GM21367 (cell line): ENCODE results near the gene IDH1.
"Not testable (repeated sequence)": the region's sequence is repeated elsewhere in the genome, so short reads cannot be mapped to it uniquely, and the experiment has no call there.

Experiments used
- ATAC-seq: cut with Tn5 transposase; IDR thresholded peaks from one replicate; pipeline ENCODE4 v1.9.1; 2021; ENCODE audit not compliant: unreplicated experiment

The IDH1 gene

DNA sequence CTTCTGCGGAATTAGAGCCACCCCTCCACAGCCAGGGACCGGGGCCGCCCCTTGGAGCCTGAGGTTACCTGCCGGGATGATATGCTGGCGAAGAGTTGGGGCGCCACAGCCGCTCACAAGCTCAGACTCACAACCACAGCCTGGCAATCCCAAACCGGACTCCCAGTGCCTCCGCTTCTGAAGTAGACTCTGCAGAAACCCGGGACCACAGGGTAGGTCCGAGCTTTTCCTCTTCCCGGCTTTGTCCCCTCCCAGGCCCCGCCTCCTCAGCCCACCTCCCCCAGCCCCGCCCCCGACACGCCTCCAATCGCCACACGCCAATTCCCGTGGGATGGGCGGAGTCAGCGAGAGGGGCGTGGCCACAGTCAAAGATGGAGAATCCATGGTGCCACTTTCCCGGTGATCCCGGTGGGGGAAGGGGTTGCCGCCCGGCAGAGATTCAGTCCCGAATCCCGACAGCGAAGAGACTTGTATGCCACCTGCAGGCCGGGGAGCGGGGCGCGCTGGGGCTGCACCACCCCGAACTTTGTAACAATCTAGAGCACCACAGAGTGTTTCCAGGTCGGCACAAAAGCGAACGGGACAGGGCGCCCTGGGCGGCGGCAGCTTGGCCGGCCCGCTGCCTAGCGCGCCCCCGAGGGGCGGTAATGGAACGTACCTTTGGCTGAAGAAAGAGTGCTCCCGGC lies at the start of gene IDH1:
Gene IDH1, minus strand, starts transcription at position 201 of the 686 bp plus-strand sequence. CDS start 3,520 bp downstream, outside the sequence.
- ATAC-seq: peak; percentile 78

DNA sequence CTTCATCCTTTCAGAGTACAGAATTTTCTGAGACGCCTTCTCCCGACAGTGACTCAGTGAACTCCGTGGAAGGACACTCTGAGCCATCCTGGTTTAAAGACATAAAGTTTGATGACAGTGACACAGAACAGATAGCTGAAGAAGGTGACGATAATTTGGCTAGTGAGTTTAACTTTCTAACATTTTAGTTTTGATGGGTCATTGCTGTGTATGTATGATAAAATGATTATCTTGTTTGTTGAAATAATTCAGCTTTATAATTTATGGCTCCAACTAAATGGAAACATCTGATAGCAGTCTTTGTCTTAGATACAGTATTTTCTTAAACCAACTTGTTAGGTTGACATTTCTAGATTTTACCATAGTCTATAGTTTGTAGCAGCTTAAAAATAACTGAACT lies 49.3 kb upstream of the IDH1 start:
- no peak for ATAC-seq

DNA sequence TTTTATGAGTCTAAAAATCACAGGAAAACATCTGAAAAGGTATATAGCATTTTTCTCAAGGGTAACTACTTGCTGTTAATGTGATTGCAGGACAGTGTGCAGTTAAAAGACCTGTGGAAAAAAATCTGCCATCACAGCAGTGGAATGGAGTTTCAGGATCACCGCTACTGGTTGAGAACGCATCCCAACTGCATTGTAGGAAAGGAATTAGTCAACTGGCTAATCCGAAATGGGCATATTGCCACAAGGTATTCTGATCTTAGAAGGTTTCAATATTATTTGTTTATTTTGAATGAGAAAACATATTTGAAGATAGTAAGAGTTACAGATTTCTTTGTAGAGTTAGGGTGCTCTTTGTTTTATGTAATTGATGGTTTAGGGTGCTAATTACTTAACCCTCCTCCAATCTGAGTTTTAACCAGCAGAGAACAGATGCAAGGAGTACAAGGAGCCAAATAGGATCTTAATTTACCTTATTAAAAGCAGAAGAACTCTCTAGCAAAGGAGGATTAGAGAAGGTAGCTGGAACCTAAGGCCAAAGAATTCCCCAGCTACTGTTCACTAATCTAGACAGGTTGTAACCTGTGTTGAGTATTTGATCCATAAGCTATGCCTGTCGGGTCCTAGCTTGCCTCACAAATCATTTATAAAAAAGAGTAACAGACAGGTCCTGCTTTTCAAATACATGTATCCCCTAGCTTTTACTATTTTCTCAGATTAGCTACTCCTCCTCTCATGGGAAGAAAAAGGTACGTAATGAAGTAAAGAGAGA lies 46.2 kb upstream of the IDH1 start:
- no peak for ATAC-seq

DNA sequence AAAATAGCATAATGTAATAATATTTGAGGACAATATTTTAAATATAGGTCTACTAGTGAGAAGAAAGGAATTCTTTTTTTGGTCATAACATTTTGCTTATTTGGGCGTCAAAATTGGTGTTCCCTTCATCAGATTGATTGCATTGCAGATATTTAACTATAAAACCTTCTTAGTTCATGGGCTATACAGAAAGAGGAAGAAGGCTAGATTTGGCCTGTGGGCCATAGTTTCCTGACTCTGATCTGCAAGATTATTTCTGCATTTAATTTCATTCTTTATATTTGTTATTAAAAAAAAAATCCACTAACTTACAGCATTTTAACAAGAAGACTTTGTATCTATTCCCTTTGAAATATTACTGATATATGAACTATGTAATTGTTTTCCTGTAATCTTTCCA lies 43.1 kb upstream of the IDH1 start:
- no peak for ATAC-seq

GRCh38 chr2:208296610-208297009 lies 41.7 kb upstream of the IDH1 start:
- ATAC-seq: no peak

DNA sequence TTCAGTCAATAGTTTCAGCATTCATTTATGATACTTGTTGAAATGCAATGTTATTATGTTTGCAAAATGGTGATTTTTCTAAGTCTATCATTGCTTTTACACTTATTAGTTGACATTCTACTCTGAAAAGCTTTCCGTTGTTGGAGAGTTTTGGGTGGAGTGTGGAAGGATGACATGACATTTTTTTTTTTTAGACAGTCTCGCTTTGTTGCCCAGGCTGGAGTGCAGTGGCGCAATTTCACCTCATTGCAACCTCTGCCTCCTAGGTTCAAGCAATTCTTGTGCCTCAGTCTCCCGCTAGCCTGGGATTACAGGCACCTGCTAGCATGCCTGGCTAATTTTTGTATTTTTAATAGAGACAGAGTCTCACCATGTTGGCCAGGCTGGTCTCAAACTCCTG lies 41.0 kb upstream of the IDH1 start:
- ATAC-seq: no peak

DNA sequence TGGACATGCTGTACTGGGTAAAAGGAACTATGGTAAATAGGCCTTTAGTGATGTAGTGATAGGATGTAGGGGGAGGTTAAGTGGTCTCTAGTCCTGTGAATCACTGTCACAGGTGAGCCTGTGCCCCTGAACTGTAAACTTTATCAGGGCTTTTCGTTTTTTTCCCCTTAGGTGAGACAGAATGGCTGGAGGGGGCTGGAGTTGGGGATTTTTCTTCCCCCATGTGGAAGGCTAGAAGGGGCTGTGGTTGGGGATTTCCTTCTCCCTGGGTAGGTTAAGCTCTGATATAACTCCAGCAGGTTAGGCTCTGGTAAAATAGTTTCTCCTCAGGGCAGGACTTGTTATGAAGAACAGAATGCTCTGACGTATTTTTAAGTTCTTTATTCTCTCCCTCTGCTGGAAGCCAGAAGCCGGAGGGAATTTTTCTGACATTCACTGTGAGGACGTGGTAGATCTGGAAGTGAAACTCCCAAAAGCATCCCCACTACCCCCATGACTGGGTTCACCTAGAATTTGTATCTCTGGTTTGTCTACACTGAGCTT lies 39.7 kb upstream of the IDH1 start:
- ATAC-seq: no peak

DNA sequence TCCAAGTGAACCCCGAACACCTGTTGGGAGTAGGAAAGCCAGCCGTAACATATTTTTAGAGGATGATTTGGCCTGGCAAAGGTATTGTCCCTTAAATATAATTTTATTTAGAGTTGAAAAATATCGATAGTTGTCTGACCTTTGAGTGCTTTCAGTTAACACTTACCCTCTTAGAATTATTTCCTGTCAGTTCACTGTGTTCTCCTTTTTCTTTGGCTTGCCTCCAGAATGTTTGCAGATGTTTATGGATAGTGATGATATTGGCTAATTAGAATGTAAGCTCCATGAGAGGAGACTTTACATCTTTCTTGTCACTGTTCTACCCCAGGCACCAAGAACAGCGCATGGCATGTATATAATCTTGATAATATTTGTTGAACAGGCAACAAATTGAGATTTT lies 31.0 kb upstream of the IDH1 start:
- no peak for ATAC-seq

- ATAC-seq: no peak
Measured at GRCh38 chr2:208280933-208281332, 26.1 kb upstream of the IDH1 start.

GRCh38 chr2:208280234-208280633 lies 25.4 kb upstream of the IDH1 start:
- ATAC-seq: no peak

DNA sequence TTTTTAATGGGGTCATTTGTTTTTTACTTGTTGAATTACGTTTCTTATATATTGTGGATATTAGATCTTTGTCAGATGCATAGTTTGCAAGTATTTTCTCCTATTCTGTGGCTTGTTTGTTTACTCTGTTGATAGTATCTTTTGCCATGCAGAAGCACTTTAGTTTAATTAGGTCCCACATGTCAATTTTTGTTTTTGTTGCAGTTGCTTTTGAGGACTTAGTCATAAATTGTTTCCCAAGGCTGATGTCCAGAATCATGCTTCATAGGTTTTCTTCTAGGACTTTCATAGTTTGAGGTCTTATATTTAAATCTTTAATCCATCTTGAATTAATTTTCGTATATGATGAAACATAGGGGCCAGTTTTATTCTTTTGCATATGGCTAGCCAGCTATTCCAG lies 24.4 kb upstream of the IDH1 start:
- ATAC-seq: no peak

GRCh38 chr2:208278549-208278948 lies 23.7 kb upstream of the IDH1 start:
- no peak for ATAC-seq

GRCh38 chr2:208274748-208275147 lies 19.9 kb upstream of the IDH1 start:
- no peak for ATAC-seq

- no peak for ATAC-seq
Measured at GRCh38 chr2:208269091-208269490, 14.2 kb upstream of the IDH1 start.

DNA sequence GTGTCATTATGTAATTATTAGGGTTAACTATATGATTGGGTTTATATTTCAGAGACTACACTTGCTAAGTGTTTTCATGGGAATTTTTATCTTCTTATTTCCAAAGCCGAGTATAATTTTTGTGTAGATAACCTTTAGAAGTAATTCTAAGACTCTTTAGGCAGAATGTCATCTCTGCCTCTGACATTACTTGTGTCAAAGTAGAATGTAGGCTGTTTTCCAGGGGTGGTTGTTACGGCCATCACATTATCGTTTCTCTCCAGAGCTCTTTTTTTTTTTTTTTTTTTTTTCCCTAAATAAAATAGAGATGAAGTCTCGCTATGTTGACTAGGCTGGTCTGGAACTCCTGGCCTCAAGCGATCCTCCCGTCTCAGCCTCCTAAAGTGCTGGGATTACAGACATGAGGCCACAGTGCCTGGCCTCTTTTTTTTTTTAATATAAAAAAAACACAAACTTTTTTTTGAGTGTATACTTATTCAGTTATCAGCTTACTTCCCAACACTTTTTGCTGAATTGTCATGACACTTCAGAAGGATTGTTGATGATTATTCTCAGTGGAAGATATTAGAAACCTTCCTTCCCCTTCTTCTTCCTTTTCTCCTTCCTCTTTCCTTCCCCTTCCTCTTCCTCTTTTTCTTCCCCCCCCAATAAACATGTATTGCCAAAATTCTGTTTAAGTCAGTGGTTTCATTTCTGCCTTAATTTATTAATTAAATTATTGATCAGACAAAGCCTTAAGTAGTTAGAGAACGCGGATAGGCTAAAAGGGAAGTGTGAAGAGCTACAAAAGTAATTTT lies 13.5 kb upstream of the IDH1 start:
- ATAC-seq: no peak

DNA sequence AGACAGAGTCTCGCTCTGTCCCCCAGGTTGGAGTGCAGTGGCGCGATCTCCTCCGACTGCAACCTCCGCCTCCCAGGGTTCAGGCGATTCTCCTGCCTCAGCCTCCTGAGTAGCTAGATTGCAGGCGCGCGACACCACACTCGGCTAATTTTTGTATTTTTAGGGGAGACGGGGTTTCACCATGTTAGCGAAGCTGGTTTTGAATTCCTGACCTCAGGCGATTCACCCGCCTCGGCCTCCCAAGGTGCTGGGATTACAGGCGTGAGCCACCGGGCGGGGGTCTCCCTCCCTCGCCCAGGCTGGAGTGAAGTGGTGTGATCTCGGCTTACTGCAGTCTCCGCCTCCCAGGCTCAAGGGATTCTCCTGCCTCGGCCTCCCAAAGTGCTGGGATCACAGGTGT lies 12.7 kb upstream of the IDH1 start:
- ATAC-seq: not testable (repeated sequence)

DNA sequence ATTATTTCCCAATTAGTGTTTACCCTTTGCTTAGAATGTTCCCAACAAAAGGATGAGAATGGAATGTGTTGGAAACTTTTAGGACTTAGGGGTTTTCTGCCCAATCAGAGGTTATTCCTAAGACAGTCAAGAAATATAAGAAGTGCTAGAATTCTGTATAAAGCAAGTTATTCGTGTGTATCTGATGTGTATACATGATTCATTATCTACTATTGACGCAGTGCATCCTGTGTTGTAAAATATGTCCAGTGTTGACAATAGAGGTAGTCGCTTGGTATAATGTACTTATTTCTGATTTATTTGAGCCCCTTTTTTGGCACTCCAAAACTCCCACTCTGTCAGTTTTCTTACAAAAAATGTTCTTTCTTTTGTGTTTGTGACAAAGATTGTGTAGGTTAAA lies 12.1 kb upstream of the IDH1 start:
- ATAC-seq: no peak

GRCh38 chr2:208266553-208266893 lies 11.7 kb upstream of the IDH1 start:
- ATAC-seq: peak; percentile 5

GRCh38 chr2:208265801-208266552 lies 11.1 kb upstream of the IDH1 start, which contains the start of gene PIKFYVE:
PIKFYVE (plus strand) TSS chr2:208266255; CDS start chr2:208271520, 5,265 bp downstream.
- ATAC-seq: peak; percentile 85

GRCh38 chr2:208265371-208265800 lies 10.5 kb upstream of the IDH1 start:
- peak; percentile 49 for ATAC-seq
